LNCAP (cell line): Measurements from ENCODE around the gene CDCA7.

Source experiments
- TF ChIP-seq, protein P1 (sequence below): fragments of 450-650 bp; IDR thresholded peaks from 2 replicates; pipeline ENCODE4 v1.5.1; 2017; ENCODE audit warnings: mild to moderate bottlenecking

Gene CDCA7

GRCh38 chr2:173371023-173371422 is 16.4 kb downstream of the CDCA7 start:
- TF ChIP-seq, protein P1, sequence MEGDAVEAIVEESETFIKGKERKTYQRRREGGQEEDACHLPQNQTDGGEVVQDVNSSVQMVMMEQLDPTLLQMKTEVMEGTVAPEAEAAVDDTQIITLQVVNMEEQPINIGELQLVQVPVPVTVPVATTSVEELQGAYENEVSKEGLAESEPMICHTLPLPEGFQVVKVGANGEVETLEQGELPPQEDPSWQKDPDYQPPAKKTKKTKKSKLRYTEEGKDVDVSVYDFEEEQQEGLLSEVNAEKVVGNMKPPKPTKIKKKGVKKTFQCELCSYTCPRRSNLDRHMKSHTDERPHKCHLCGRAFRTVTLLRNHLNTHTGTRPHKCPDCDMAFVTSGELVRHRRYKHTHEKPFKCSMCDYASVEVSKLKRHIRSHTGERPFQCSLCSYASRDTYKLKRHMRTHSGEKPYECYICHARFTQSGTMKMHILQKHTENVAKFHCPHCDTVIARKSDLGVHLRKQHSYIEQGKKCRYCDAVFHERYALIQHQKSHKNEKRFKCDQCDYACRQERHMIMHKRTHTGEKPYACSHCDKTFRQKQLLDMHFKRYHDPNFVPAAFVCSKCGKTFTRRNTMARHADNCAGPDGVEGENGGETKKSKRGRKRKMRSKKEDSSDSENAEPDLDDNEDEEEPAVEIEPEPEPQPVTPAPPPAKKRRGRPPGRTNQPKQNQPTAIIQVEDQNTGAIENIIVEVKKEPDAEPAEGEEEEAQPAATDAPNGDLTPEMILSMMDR = no peak

DNA sequence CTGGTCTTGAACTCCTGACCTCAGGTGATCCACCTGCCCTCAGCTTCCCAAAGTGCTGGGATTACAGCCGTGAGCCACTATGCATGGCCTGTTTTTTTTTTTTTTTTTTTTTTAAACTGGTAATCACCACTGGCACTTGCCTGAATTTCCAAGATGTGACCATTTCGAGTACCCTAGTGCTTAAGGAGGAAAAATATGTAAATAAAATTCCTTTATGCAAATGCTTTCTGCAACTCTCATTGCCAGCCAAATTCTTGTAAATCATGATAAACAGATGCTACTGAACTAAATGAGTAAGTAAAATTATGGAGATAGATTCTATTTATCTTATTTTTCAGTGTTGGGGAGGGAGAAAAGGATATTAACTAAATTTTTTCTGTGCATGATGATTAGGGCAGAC is 18.6 kb downstream of the CDCA7 start:
- TF ChIP-seq, protein P1 = no peak

GRCh38 chr2:173374634-173375033 is 20.0 kb downstream of the CDCA7 start:
- TF ChIP-seq, protein P1 = no peak

- TF ChIP-seq, protein P1 = no peak
Observed at GRCh38 chr2:173386021-173386737, 31.5 kb downstream of the CDCA7 start.

- TF ChIP-seq, protein P1 = no peak
Observed at GRCh38 chr2:173386738-173387065, 32.0 kb downstream of the CDCA7 start.

GRCh38 chr2:173387079-173387478 is 32.4 kb downstream of the CDCA7 start:
- TF ChIP-seq, protein P1 = no peak

GRCh38 chr2:173387660-173388059 is 33.0 kb downstream of the CDCA7 start:
- TF ChIP-seq, protein P1 = no peak

DNA sequence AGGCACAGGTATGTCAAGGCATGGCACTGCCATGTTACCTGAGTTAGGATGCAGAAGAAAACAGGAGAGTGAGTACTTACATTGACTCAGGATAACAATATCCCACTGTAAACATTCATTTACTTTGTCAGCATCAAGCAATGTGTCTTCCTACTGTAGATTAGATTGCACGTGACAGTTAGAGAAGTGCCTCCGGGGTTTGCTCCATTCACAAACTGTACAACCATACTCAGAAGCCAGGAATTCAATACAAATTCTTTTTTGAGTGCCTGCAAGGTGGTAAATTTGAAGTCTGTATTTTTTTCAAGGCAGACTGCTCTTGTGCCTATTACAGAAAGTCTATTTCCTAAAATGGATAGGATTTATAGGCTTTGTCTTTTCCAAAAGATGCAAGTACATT is 34.1 kb downstream of the CDCA7 start:
- TF ChIP-seq, protein P1 = no peak
